GM19025 (cell line): Measurements from ENCODE around the gene CPNE7.

Experiments used
- ATAC-seq: cut with Tn5 transposase; IDR thresholded peaks from one replicate; pipeline ENCODE4 v1.9.1; 2021; ENCODE audit warnings: mild to moderate bottlenecking, low read depth, moderate library complexity; ENCODE audit not compliant: unreplicated experiment

Gene CPNE7

DNA sequence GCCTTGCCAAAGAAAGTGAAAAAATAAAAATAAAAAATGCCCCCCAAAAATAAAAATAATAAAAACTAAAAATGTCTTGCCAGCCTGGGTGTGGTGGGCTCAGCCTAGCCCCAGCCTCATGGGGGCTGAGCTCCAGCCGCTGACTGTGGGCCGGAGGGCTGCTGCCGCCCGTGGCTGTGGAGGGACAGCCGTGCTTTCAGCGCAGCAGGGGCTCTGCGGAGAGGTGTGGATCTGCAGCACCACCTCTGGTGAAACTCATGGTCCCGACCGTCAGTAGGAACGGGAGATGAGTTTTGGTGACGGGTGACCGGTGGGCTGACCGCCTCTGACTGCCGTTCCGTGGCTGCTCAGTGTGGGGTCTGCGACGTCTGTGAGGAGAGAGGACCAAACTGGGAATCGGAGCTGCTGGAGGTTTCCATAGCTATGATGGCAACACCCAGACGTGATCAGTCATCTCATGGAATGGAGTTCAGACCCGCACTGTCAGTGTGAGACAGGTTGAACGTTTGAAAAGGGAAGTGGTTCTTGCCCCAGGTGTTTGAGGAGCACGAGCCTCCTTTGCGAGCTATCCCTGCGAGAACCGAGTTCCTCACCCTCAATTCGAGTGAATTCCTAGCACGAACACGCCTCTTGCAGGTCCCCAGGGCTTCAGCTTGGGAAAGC lies 27.1 kb upstream of the CPNE7 start:
- no peak for ATAC-seq

DNA sequence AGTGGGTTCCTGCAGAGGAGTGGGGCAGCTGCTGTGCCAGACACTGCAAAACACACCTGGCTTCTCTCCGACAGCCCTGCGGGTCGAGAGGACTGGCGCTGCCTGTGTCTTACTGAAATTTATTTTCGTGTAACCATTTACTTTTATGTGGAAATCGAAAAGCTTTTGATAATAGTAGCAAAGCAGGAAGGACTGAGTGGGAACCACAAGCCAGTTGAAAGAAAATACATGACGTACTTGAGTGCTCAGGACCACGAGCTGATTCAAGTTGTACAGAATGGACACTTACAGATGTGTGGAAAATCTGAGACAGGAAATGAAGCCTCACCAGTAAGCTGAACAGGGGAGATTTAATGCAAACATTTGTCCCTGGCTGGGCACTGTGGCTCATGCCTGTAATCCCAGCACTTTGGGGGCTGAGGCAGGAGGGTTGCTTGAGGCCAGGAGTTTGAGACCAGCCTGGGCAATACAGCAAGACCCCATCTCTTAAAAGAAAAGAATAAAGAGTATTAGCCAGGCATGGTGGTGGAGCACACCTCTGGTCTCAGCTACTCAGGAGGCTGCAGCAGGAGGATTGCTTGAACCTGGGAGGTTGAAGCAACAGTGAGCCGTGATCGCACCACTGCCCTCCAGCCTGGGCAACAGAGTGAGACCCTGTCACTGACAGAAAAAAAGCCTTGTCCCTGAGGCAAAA lies 26.4 kb upstream of the CPNE7 start:
- no peak for ATAC-seq

DNA sequence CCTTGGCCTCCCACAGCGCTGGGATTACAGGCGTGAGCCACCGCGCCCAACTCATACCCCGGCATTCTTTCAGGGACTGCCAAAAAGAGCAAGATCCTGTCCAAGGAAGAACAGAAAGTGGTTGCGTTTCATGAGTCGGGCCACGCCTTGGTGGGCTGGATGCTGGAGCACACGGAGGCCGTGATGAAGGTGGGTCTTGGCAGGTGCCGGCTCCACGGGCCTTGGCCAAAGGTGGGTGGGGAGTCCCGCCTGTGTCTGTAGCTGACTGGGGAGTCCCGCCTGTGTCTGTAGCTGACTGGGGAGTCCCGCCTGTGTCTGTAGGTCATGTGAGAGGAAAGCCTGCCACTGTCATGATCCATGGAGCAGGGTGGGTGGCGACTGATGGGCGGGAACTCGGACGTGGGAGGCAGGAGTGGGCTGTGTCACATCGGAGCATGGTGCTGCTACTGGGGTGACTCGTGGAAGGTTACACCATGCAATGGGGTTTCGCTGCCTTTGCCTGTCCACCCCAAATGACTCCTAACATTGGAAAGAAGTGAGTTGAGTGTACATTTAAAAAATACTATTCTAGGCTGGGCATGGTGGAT lies 25.0 kb upstream of the CPNE7 start:
- ATAC-seq, result no peak

DNA sequence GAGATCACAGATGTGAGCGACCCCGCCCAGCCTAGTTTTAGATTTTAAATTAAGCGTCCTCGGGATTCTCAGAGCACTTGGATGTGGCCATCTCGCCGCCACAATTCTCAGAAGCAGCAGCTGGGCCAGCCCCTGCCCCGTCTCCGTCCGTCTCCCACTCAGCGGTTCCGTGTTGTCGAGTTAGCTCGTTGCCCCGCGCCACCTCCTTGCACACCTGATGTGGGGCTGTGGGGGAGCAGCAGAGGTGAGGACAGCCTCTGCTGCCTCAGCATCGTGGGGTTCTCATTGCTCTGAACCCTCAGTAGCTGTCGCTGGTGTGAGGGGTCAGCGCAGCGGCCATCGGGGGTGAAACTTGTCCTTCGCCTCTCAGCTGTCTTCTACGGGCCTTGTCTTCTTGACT lies 23.2 kb upstream of the CPNE7 start:
- ATAC-seq, result no peak

DNA sequence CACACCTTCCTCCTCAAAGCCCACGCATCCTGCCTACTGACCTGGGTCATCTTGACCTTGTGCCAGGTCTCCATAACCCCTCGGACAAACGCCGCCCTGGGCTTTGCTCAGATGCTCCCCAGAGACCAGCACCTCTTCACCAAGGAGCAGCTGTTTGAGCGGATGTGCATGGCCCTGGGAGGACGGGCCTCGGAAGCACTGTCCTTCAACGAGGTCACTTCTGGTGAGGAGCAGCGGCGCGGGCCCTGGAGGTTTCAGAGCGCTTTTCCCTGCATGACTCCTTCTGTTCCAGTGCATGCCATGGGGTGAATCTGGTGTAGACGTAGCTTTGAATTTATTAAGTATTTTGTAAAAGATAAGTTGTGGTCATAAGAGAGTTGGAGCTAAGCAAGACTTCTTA lies 22.6 kb upstream of the CPNE7 start:
- no peak for ATAC-seq

DNA sequence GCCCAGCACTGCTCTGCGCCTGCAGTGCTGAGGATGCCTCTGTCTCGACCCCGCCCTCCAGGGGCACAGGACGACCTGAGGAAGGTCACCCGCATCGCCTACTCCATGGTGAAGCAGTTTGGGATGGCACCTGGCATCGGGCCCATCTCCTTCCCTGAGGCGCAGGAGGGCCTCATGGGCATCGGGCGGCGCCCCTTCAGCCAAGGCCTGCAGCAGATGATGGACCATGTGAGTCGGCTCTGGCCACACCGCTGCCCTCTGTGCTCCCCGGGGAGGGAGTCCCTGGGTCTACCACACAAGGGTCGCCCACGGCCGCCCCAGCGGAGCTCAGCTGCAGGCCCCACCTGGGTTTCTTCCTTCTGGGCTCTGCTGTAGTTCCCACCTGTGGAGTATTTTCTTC lies 21.8 kb upstream of the CPNE7 start:
- ATAC-seq, result no peak

DNA sequence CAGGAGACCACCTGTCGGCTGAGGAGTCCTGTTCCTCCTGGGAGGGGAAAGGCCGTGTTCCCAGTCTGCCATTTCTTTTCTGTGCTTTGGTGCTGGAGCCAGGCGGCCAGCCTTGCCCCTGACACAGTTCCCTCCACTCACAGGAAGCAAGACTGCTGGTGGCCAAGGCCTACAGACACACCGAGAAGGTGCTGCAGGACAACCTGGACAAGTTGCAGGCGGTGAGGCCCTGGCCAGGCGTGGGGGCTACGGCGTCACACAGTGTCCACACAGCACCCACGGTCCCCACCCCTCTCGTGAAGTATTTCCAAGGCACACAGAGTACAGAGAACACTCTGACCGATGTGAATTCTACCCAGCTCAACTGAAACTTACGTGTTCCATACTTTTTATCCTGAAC lies 21.2 kb upstream of the CPNE7 start:
- no peak for ATAC-seq

DNA sequence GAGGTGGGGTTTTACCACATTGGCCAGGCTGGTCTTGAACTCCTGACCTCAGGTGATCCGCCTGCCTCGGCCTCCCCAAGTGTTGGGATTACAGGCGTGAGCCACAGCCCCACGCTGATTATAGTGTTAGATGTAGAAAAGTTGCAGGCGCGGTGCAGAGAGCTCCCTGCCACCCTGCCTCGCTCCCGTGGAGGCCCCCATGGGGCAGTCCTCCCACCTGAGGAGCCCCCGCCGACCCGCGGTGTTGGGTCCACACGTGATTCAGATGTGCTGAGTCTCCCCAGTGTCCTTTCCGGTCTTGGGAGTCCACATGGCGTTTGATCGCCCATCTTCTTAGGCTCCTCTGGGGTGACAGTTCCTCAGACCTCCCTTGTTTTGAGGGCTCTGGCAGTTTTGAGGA lies 20.3 kb upstream of the CPNE7 start:
- ATAC-seq, result no peak

DNA sequence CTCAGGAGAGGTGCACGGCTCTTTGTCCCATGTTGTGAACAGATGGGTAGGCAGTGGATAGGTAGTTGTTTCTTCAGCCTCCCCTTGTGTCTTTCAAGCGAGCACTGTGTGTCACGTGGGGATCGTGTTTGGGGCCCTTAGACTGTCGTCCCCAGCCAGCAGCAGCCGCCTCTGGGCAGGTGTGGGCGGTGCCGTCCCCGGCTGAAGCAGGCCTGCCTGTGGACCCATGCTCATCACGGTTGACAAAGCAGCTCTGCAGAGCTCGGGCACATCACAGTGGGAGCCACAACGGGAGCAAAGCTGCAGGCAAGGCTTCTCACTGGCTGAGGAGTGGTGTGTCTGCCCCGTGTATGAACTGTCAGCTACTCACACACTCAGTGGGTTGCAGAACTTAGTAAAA lies 19.8 kb upstream of the CPNE7 start:
- ATAC-seq, result no peak

DNA sequence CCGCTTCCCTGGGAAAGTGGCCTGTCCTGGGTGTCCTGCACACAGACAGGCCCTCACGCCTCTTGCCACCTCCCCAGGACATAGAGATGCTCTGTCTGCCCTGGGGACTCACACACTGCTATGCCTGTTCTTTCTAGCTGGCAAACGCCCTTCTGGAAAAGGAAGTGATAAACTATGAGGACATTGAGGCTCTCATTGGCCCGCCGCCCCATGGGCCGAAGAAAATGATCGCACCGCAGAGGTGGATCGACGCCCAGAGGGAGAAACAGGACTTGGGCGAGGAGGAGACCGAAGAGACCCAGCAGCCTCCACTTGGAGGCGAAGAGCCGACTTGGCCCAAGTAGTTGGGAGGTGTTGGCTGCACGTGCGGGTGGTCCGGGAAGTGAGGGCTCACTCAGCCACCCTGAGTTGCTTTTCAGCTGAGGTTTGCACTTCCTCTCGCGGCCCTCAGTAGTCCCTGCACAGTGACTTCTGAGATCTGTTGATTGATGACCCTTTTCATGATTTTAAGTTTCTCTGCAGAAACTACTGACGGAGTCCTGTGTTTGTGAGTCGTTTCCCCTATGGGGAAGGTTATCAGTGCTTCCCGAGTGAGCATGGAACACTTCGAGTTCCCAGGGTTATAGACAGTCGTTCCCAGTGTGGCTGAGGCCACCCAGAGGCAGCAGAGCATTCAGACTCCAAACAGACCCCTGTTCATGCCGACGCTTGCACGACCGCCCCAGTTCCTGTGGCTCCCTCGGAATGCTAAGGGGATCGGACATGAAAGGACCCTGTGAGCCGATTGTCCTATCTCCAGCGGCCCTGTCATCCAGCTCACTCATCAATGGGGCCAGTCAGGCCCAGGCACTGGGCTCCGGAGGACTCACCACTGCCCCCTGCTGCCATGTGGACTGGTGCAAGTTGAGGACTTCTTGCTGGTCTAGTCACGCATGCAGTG lies 18.5 kb upstream of the CPNE7 start:
- ATAC-seq, result no peak

DNA sequence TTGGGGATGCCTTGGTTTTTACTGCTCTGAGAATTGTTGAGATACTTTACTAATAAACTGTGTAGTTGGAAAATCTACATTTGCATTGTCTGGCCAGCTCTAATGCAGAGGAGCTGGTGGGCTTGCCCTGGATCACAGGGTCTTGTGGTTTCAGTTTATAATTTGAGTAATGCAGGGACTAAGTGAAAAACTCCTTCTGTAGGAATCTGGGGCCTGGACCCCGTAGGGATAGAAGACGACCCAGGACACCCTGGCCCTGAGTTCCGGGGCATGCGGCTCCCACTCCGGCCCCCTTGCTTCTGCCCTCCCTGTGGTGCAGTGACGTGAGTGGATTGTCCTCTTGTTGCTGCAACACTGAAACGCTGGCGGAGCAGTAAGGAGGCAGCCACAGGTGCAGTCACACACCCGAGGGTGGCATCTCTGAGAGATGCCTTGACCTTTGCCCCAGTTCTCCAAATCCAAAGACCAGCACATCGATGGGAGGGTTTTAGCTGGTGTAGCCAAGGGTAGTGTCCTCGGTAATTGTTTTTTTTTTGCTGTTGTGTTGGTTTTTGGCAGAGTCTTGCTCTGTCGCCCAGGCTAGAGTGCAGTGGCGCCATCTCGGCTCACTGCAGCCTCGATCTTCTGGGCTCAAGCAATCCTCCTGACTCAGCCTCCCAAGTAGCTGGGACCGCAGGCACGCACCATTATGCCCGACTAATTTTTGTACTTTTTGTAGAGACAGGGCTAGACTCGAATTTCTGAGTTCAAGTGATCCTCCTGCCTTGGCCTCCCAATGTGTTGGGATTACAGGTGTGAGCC lies 17.7 kb upstream of the CPNE7 start:
- no peak for ATAC-seq

DNA sequence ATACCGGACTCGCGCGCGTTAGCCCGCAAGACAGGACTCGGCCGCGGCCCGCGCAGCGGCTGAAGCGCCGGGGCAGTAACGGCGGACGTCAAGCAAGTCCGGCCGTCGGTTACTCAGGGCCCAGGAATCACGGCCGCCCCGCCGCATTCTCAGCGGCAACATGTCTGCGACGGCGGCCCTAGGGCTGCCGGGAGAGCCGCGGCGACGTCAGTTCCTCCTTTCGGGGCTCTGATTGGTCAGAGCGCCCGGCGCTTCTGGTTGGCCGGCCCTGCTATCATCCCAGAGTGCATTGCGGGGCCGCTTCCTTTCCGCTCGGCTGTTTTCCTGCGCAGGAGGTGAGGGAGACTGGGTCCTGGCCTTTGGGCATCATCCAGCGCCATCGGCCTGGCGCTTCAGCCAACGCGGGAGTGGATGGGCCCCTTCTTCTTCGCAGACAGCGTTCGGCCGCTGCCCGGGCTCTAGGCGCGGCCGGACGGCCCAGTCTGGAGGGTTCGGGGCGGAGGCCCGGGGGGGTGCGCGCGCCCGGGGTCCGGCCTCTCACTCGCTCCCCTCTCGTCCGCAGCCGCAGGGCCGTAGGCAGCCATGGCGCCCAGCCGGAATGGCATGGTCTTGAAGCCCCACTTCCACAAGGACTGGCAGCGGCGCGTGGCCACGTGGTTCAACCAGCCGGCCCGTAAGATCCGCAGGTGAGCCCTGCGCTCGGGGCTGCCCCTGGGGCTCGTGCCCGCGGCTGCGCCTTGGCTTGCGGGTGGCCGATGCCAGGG lies 15.0 kb upstream of the CPNE7 start, which contains the start of gene RPL13:
TSS of gene RPL13 (plus strand) at position 305 of the 764 bp plus-strand sequence. CDS start at position 583, 278 bp downstream.
- ATAC-seq, result peak; percentile 90

DNA sequence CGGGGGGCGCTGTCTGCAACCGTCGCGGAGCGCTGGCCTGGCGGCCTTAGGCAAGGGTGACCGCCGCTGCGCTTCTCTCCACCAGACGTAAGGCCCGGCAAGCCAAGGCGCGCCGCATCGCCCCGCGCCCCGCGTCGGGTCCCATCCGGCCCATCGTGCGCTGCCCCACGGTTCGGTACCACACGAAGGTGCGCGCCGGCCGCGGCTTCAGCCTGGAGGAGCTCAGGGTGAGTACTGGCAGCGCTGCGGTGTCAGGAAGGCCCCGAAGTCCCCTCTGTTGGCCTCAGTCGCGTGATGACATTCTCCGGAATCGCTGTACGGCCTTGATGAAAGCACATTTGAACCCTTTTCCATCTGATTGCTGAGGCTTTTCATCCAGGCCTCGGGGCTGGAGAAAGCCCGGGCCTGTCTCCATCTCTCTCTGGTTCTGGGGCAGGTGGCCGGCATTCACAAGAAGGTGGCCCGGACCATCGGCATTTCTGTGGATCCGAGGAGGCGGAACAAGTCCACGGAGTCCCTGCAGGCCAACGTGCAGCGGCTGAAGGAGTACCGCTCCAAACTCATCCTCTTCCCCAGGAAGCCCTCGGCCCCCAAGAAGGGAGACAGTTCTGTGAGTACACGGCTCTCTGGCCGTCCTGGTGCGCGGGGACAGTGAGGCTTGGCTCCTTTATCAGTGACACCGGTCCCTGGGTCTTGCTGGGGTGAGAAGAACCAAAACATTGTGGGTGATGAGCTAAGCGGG lies 14.2 kb upstream of the CPNE7 start:
- ATAC-seq, result no peak

DNA sequence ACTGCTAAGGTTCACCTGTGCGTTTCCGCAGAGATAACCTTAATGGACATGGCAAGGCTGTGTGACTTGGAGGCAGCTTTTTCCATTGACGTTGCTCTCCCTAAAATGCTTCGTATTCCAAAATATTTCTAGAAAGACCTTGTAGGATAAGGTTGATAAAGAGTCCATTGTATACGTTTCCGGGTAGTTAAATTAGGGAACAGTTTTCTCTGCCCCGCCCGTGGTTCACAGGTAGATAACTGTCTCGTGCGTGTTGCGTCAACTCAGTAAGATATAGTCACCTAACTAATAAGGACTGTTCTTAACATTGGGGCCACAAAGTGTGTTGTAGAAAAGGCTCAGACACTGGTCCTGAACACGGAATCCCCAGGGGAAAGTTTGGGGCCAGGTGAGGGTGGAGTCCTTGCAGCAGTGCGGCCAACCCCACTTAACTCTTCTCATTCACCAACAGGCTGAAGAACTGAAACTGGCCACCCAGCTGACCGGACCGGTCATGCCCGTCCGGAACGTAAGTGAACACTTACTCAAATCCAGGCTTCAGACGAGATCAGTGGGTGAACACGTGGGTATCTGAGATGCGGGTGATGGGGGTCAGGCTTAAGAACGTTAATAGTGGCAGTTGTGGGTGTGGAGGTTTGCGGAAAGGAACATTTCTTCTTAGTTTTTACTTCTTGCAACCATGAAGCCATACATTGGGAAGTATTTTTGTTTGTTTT lies 13.5 kb upstream of the CPNE7 start:
- no peak for ATAC-seq

DNA sequence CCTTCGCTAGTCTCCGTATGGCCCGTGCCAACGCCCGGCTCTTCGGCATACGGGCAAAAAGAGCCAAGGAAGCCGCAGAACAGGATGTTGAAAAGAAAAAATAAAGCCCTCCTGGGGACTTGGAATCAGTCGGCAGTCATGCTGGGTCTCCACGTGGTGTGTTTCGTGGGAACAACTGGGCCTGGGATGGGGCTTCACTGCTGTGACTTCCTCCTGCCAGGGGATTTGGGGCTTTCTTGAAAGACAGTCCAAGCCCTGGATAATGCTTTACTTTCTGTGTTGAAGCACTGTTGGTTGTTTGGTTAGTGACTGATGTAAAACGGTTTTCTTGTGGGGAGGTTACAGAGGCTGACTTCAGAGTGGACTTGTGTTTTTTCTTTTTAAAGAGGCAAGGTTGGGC lies 12.6 kb upstream of the CPNE7 start:
- no peak for ATAC-seq

DNA sequence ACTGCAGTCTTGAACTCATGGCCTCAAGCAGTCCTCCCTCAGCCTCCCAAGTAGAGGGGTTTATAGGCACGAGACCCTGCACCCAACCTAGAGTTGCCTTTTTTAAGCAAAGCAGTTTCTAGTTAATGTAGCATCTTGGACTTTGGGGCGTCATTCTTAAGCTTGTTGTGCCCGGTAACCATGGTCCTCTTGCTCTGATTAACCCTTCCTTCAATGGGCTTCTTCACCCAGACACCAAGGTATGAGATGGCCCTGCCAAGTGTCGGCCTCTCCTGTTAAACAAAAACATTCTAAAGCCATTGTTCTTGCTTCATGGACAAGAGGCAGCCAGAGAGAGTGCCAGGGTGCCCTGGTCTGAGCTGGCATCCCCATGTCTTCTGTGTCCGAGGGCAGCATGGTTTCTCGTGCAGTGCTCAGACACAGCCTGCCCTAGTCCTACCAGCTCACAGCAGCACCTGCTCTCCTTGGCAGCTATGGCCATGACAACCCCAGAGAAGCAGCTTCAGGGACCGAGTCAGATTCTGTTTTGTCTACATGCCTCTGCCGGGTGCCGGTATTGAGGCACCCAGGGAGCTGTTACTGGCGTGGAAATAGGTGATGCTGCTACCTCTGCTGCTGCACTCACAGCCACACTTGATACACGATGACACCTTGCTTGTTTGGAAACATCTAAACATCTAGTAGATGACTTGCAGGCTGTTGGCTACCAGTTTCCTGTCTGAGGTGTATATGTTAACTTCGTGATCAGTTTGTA lies 11.7 kb upstream of the CPNE7 start:
- no peak for ATAC-seq

DNA sequence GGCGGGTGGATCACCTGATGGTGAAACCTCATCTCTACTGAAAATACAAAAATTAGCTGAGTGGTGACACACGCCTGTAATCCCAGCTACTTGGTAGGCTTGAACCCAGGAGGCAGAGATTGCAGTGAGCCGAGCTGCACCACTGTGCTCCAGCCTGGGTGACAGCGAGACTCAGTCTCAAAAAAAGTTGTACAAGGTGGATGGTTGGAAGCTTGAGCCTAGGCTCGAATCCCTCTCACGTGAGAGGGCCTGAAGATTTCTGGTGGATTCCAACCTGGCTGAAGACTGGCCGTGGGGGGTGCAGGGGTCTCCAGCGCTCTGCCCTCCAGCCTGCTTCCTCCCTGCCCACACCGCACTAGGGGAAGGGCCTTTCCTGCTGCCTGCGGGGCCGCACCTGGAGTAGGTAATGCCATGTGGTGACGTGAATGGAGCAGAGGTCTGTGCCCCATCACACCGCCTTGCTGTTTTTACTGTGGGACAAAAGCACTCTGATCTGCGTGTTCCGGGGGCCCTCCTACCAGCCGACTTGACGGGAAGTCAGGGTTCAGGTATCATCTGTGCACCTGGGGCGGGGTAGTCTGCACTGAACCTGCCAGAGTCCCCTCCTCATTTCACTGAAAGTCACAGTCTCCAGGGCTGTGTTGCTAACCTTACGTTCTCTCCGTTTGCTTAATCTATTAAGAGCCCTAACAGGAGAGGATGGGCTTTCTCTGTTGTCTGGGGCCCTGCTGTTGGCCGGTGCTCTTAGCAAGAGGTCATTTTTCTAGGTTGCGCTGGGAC lies 10.9 kb upstream of the CPNE7 start:
- no peak for ATAC-seq
